K562 treated with DMSO at 1 percent for 48 hours (cell line): ENCODE data around the gene LIME1. TPM values are rescaled to one million over a fixed set of nuclear protein-coding genes. Genes with fewer than 3 reads are reported as not detected.

Experiments
- total RNA-seq: library from RNA; unstranded; fragments of 300-600 nt; gene quantifications from 2 replicates; pipeline ENCODE4 v1.2.3, GENCODE V29; 2022; ENCODE audit warnings: low replicate concordance; ENCODE audit errors: extremely low read depth

LIME1 gene, protein sequence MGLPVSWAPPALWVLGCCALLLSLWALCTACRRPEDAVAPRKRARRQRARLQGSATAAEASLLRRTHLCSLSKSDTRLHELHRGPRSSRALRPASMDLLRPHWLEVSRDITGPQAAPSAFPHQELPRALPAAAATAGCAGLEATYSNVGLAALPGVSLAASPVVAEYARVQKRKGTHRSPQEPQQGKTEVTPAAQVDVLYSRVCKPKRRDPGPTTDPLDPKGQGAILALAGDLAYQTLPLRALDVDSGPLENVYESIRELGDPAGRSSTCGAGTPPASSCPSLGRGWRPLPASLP
- not detected in 2 replicates for total RNA-seq

DNA sequence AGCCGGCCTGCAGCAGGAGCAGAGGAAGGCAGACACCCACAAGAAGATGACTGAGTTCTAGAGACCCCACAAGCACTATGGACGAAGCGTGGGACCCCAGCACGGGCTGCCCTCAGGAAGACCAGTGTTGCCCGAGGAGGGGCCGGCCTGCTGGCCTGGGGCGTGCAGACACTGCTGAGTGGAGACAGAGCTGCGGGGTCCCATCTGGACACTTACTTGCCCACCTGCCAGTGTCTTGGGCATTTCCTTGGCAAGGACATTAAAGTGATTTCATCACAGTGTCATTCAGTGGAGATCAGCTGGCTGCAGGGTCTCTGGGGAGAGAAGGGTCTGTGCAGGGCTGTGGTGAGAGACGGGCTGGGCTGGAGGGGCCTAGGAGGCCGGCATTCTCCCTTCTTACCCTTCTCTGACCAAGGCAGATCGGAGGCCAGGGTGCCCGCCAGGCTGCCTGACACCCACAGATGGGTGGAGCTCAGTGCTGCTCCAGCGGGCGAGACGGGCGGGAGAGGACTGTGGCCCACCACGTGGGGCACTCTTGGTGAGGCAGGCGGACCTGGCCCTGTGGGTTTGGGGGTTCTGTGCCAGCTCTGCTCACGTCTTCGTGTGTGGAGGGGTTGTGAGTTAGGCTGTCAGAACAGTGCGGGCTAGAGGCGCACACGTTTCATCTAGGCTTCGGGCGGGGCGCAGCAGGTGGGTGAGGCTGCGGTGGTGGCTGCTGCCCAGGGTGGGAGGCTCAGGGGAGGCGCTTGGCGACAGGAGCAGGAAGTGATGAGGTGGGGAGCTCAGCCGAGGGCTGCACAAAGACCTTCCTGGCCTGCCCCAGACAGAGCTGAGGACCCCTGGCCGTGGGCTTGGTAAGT lies at the start of gene LIME1:
LIME1 (plus strand) TSS at position 806 of the 860 bp plus-strand sequence. CDS start 886 bp downstream, outside the sequence.

GRCh38 chr20:63696628-63697356 lies 39.7 kb upstream of the LIME1 start, which contains the start of gene TNFRSF6B:
Gene TNFRSF6B, plus strand, starts transcription at chr20:63696652. Its CDS starts 116 bp downstream, at chr20:63696768.

GRCh38 chr20:63707558-63708300 lies 28.7 kb upstream of the LIME1 start, which contains the start of the genes ARFRP1 and ZGPAT:
Gene ARFRP1, minus strand, starts transcription at chr20:63707976. Its CDS starts 885 bp downstream, at chr20:63707091.
Gene ZGPAT, plus strand, starts transcription at chr20:63708039. Its CDS starts 542 bp downstream, at chr20:63708581.

DNA sequence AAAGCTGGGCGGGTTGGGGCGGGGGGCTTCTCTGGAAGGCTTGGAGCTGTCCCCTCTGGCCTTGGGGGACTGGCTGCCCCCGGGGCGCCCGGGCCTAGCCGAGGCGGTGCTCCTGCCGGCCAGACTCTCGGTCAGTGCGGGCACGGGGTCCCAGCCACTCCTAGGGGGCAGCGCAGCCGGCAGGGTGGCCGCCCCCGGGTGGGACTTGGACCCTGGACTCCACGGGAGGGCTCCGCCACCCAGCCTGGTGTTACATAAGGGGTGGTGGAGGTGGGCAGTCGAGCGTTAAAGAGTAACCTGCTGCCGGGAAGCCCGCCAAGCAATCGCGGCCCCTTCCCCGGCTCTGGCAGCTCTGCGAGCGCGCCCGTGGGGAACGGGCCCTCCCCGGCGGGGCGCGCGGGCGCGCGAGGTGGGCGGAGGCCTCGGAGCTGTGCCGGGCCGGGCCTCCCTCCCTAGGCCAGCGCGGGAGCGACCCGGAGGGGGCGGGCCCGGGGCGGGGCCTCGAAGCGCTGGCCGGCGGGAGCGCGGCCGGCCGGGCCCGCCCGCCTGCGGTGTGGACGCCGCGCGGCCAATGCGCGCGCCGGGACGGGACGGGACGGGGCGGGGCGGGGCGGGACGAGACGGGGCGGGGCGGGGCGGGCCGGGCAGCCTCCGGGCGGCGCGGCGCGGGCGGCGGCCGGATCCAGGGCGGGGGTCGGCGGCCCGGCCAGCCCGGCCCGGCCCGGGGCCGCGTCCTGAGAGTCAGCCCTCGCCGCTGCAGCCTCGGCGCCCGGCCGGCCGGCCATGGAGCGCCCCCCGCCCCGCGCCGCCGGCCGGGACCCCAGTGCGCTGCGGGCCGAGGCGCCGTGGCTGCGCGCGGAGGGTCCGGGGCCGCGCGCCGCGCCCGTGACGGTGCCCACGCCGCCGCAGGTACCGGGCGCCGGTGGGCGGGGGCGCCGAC lies 2.9 kb downstream of the LIME1 start, which contains the start of gene SLC2A4RG:
SLC2A4RG (plus strand) TSS at position 647 of the 940 bp plus-strand sequence; CDS start at position 784, 137 bp downstream.

Other genes starting within 250 kb of the LIME1 start
- not detected in 2 replicates for gene EEF1A2, start 237.6 kb upstream of the LIME1 start, total RNA-seq
- not detected in 2 replicates for gene PPDPF, start 215.9 kb upstream of the LIME1 start, total RNA-seq
- not detected in 2 replicates for gene PTK6, start 199.3 kb upstream of the LIME1 start, total RNA-seq
- gene SRMS, start 188.9 kb upstream of the LIME1 start, total RNA-seq, result not detected in 2 replicates
- gene FNDC11, start 182.5 kb upstream of the LIME1 start, total RNA-seq, result not detected in 2 replicates
- gene HELZ2, start 162.4 kb upstream of the LIME1 start, total RNA-seq, result 57.1 TPM in 1 of 2 replicates, not detected in the other
- gene GMEB2, start 109.6 kb upstream of the LIME1 start, total RNA-seq, result not detected in 2 replicates
- not detected in 2 replicates for gene STMN3, start 83.2 kb upstream of the LIME1 start, total RNA-seq
- gene RTEL1, start 78.4 kb upstream of the LIME1 start, total RNA-seq, result not detected in 2 replicates
- not detected in 2 replicates for gene TNFRSF6B, start 40.0 kb upstream of the LIME1 start, total RNA-seq
- not detected in 2 replicates for gene ARFRP1, start 28.7 kb upstream of the LIME1 start, total RNA-seq
- not detected in 2 replicates for gene ZGPAT, start 28.6 kb upstream of the LIME1 start, total RNA-seq
- not detected in 2 replicates for gene SLC2A4RG, start 3.1 kb downstream of the LIME1 start, total RNA-seq
- gene ZBTB46, start 94.6 kb downstream of the LIME1 start, total RNA-seq, result not detected in 2 replicates
- not detected in 2 replicates for gene ABHD16B, start 124.8 kb downstream of the LIME1 start, total RNA-seq
- not detected in 2 replicates for gene TPD52L2, start 128.6 kb downstream of the LIME1 start, total RNA-seq
- not detected in 2 replicates for gene DNAJC5, start 158.5 kb downstream of the LIME1 start, total RNA-seq
- not detected in 2 replicates for gene UCKL1, start 219.8 kb downstream of the LIME1 start, total RNA-seq
- gene ZNF512B, start 233.3 kb downstream of the LIME1 start, total RNA-seq, result not detected in 2 replicates
- gene SAMD10, start 243.0 kb downstream of the LIME1 start, total RNA-seq, result not detected in 2 replicates
- gene PRPF6, start 244.5 kb downstream of the LIME1 start, total RNA-seq, result not detected in 2 replicates